Adrenal gland (tissue), 5 donors: ENCODE results near the gene COX4I1.

Experiments
- POLR2A ChIP-seq, 2 donors: fragments of 450-650 bp; IDR thresholded peaks; one replicate each; pipeline ENCODE4 v1.6.1; 2017; ENCODE audit warnings: antibody characterized with exemption in 2 of 2, mild to moderate bottlenecking in 2 of 2, moderate library complexity in 1 of 2
- TF ChIP-seq, protein P1 (sequence below), 6 experiments: fragments of 450-650 bp in 4 of 6; fragments of 200-600 bp in 2 of 6; sonication (generic) in 1 of 6; IDR thresholded peaks; 1 replicate in 5 of 6; 2 replicates in 1 of 6; pipeline versions ENCODE4 v1.5.1 to v1.8.0; 2016 to 2021; ENCODE audit warnings: antibody characterized with exemption in 6 of 6, mild to moderate bottlenecking in 2 of 6, moderate library complexity in 1 of 6
- donor health status: DM: no; HTN: no; CAD: no.

GRCh38 chr16:85762970-85763369 lies 36.5 kb upstream of the COX4I1 start:
- TF ChIP-seq POLR2A (IDR thresholded peaks at IDR 0.05) = no peak
- TF ChIP-seq, protein P1, sequence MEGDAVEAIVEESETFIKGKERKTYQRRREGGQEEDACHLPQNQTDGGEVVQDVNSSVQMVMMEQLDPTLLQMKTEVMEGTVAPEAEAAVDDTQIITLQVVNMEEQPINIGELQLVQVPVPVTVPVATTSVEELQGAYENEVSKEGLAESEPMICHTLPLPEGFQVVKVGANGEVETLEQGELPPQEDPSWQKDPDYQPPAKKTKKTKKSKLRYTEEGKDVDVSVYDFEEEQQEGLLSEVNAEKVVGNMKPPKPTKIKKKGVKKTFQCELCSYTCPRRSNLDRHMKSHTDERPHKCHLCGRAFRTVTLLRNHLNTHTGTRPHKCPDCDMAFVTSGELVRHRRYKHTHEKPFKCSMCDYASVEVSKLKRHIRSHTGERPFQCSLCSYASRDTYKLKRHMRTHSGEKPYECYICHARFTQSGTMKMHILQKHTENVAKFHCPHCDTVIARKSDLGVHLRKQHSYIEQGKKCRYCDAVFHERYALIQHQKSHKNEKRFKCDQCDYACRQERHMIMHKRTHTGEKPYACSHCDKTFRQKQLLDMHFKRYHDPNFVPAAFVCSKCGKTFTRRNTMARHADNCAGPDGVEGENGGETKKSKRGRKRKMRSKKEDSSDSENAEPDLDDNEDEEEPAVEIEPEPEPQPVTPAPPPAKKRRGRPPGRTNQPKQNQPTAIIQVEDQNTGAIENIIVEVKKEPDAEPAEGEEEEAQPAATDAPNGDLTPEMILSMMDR (IDR thresholded peaks at IDR 0.05) = no peak
